Ascending aorta (tissue), 2 donors: ENCODE measurements around the gene BLM. TPM values are rescaled to one million over a fixed set of nuclear protein-coding genes. Genes with fewer than 3 reads are reported as not detected.

Experiments used
- DNase-seq, 2 donors: peaks; one replicate each; pipeline ENCODE4 v3.0.0-alpha.2; 2019; ENCODE audit warnings: low spot score in 2 of 2
- H3K27ac ChIP-seq, 2 donors: fragments of 200-600 bp; sonication (generic); one replicate each; pipeline ENCODE4 v1.5.1; 2016 to 2017; ENCODE audit warnings: mild to moderate bottlenecking in 1 of 2
- H3K27me3 ChIP-seq: fragments of 200-600 bp; sonication (generic); one replicate; pipeline ENCODE4 v1.5.1; 2017
- H3K36me3 ChIP-seq, 2 donors: fragments of 200-600 bp; sonication (generic); one replicate each; pipeline ENCODE4 v1.5.1; 2016
- H3K4me1 ChIP-seq, 2 donors: fragments of 200-600 bp; sonication (generic); one replicate each; pipeline ENCODE4 v1.5.1; 2016 to 2017; ENCODE audit warnings: mild to moderate bottlenecking in 1 of 2
- H3K4me3 ChIP-seq, 2 donors: fragments of 200-600 bp; sonication (generic); one replicate each; pipeline ENCODE4 v1.5.1; 2016 to 2017; ENCODE audit warnings: mild to moderate bottlenecking in 1 of 2
- H3K9me3 ChIP-seq, 2 donors: fragments of 200-600 bp; sonication (generic); one replicate each; pipeline ENCODE4 v1.5.1; 2016
- intact Hi-C: fragments of 100-400 bp; cut with DNase I; formaldehyde crosslinking; loops from one replicate; pipeline ENCODE4 v1.15.1; 2023
- total RNA-seq: library from RNA; depleted of rRNA; stranded (reverse); fragments of >200 nt; gene quantifications from one replicate; pipeline ENCODE4 v1.1.0, GENCODE V29; 2016
- TF ChIP-seq, protein P1 (sequence below), 3 experiments: fragments of 200-600 bp in 2 of 3; fragments of 450-650 bp in 1 of 3; sonication (generic) in 2 of 3; IDR thresholded peaks; one replicate each; pipeline ENCODE4 v1.5.1; 2016 to 2019; ENCODE audit warnings: antibody characterized with exemption in 3 of 3, mild to moderate bottlenecking in 1 of 3, moderate library complexity in 1 of 3

Gene BLM
- total RNA-seq, 1 donor from 2014 or later: 0.11 TPM

DNA sequence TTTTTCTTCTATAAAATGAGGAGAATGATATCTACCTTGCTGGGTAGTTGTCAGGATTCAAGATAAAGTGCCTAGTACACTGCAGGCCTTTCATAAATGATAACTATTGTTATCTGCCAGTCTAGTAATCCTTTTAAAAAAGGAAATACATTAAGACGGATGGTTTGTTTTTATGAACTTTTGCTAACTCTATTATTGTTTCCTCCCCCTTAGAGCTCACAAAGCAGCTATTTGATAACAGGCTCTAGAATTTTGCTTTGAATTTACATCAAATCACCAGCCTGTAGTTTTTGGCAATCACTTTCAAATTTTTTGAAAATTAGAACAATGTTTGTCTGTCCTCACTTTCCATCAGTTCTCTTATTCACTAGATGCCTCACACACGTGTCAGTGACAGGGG is 39.8 kb downstream of the BLM start:
- no peak overlapping the region for H3K27ac ChIP-seq
- H3K36me3 ChIP-seq: no peaks in the 10 kb centered on the region
- no peak overlapping the region for H3K4me3 ChIP-seq
- H3K4me1 ChIP-seq: no peaks in the 10 kb centered on the region
- intact Hi-C loops: no loop called here
- no peaks in the 10 kb centered on the region for H3K9me3 ChIP-seq
- H3K27me3 ChIP-seq: no peaks in the 10 kb centered on the region
- no peak for DNase-seq
- TF ChIP-seq, protein P1, sequence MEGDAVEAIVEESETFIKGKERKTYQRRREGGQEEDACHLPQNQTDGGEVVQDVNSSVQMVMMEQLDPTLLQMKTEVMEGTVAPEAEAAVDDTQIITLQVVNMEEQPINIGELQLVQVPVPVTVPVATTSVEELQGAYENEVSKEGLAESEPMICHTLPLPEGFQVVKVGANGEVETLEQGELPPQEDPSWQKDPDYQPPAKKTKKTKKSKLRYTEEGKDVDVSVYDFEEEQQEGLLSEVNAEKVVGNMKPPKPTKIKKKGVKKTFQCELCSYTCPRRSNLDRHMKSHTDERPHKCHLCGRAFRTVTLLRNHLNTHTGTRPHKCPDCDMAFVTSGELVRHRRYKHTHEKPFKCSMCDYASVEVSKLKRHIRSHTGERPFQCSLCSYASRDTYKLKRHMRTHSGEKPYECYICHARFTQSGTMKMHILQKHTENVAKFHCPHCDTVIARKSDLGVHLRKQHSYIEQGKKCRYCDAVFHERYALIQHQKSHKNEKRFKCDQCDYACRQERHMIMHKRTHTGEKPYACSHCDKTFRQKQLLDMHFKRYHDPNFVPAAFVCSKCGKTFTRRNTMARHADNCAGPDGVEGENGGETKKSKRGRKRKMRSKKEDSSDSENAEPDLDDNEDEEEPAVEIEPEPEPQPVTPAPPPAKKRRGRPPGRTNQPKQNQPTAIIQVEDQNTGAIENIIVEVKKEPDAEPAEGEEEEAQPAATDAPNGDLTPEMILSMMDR (IDR thresholded peaks at IDR 0.05): no peak

DNA sequence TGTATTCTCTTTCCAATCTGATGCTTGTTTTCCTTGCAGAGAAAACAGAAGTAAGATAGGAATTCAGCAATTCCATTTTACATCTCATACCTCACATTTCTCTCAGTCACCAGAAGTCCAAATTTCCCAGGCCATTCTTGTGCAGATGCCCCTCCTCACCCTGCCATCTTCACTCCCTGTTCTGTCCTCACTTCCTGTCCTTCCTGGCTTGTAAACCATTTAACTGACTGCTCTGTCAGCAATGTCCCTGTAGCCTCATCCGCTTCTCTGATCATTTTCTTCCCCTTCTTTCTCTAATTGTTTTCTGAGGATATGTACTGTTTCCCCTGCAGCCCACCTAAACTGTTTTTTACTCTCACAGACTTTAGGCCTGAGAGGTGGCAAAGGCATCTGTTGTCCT is 40.3 kb downstream of the BLM start:
- Histone ChIP-seq H3K36me3 (no peaks in the 10 kb centered on the region), H3K4me1 (peaks cover 0 to 2% of the 10 kb centered on the region in 2 donors), H3K9me3 (no peaks in the 10 kb centered on the region), H3K27me3 (no peaks in the 10 kb centered on the region), H3K27ac (no peak overlapping the region), H3K4me3 (no peak overlapping the region)
- no peak for DNase-seq
- TF ChIP-seq, protein P1 (IDR thresholded peaks at IDR 0.05): no peak
- intact Hi-C loops: no loop called here

DNA sequence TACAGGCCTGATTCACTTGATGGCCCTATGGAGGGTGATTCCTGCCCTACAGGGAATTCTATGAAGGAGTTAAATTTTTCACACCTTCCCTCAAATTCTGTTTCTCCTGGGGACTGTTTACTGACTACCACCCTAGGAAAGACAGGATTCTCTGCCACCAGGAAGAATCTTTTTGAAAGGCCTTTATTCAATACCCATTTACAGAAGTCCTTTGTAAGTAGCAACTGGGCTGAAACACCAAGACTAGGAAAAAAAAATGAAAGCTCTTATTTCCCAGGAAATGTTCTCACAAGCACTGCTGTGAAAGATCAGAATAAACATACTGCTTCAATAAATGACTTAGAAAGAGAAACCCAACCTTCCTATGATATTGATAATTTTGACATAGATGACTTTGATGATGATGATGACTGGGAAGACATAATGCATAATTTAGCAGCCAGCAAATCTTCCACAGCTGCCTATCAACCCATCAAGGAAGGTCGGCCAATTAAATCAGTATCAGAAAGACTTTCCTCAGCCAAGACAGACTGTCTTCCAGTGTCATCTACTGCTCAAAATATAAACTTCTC is 43.6 kb downstream of the BLM start:
- no peak for DNase-seq
- Histone ChIP-seq H3K9me3 (no peaks in the 10 kb centered on the region), H3K36me3 (no peaks in the 10 kb centered on the region), H3K4me3 (no peak overlapping the region), H3K4me1 (peaks cover 0 to 3% of the 10 kb centered on the region in 2 donors), H3K27me3 (no peaks in the 10 kb centered on the region), H3K27ac (no peak overlapping the region)
- TF ChIP-seq, protein P1 (IDR thresholded peaks at IDR 0.05): no peak
- intact Hi-C loops: no loop called here

DNA sequence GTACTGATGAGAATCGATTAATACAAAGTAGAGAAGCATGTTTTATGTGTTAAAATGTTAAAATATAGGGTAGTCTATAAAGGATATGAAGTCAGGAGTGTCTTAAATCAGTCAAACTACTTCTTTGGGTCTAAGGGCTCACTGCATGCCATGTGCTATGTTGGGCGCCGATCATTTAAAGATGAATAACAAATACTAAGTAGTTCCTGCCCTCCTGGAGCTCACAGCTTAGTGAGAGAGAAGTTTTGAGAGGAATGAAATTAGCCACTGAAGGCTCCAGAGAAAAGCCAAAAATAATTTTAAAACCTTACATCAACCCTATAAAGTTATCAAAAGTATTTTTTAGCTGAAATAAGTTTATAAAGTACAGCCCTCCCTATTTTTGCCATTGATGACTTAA is 44.5 kb downstream of the BLM start:
- H3K27ac ChIP-seq: no peak overlapping the region
- no peak for DNase-seq
- H3K36me3 ChIP-seq: no peaks in the 10 kb centered on the region
- TF ChIP-seq, protein P1 (IDR thresholded peaks at IDR 0.05): no peak
- H3K4me1 ChIP-seq: peaks cover 0 to 3% of the 10 kb centered on the region in 2 donors
- no peaks in the 10 kb centered on the region for H3K9me3 ChIP-seq
- no peak overlapping the region for H3K4me3 ChIP-seq
- no peaks in the 10 kb centered on the region for H3K27me3 ChIP-seq
- intact Hi-C loops: no loop called here

DNA sequence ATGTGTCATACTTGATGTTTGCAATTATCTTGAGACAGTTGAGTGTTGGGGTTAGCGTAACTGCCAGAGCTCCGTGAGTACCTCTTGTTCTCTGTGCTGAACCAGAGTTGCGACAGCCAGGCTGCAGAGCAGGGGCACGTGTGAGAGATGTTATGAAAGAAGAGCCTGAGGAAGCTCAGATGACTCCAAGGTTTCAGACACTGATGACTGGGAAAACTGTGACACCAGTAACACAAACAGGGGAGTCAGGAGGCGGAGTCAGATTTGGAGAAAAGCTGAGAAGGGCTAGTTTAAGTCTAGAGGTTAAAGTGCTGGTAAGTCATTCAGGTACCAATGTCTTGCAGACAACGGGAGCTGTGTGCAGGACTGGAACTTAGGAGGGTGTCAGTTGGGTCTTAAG is 45.0 kb downstream of the BLM start:
- DNase-seq: peak; percentile 59 to 84
- Histone ChIP-seq H3K9me3 (no peaks in the 10 kb centered on the region), H3K27me3 (no peaks in the 10 kb centered on the region), H3K36me3 (no peaks in the 10 kb centered on the region), H3K4me3 (no peak overlapping the region), H3K4me1 (peaks cover 0 to 3% of the 10 kb centered on the region in 2 donors), H3K27ac (no peak overlapping the region)
- intact Hi-C loops: no loop called here
- TF ChIP-seq, protein P1 (IDR thresholded peaks at IDR 0.05): no peak
